ENCODE data around the gene TM4SF4.

The TM4SF4 gene

DNA sequence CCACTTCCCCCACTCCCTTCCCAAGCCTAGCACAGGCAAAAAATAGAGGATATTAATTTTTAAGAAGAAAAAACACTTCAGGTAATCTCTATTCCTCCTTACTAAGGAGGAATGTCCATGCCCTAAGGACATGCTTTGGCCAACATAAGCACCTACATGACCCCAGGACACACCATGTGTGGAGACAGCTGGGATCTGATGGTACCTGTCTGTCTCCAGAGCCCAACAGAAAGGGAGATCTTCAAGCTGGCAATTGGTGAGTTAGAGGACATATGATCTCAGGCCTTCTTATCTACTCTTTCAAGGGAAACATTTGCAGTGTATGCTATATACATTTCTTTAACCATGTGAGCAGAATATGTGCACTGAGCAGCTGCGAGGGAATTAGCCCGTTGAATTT, 7.0 kb downstream of the TM4SF4 start:
- no peak for DNase-seq (ENCODE audit: low read depth in 2 of 2)

DNA sequence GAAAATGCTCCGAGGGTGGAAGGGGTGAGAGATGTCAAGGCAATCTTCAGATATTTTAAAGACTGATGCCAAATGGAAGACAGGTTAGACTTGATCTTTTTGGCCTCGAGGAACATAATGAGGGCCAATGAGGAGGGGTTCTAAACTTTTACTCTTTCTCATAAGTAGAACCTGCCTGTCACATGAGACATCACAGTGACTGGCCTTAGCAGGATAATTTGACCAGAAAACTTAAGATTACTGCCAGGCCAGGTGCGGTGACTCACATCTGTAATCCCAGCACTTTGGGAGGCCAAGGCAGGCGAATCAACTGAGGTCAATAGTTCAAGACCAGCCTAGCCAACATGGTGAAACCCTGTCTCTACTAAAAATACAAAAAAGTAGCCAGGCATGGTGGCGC, 12.2 kb downstream of the TM4SF4 start:
- no peak for DNase-seq (ENCODE audit: low read depth in 2 of 2)

DNA sequence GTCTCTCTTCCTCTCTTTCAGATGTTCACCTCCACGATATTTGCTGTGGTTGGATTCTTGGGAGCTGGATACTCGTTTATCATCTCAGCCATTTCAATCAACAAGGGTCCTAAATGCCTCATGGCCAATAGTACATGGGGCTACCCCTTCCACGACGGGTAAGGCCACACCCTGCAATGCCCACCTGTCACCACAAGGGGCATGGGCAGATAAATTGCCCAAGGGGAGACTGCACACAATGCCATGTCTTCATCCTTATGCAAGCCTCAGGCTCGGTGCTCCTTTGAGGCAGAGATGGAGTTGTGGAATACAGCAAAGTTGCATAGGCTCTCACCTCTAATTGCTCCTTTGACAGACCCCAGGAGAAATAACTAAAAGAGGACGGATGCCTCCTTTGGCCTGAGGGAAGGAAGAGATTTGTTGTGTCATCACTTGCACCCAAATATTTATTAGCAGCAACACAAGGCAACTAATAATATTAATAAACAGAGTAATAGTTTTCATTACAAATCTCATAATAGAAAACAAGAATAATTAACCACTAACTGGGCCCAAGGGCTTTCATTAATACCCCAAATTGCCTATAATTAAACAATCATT, 13.2 kb downstream of the TM4SF4 start:
- DNase-seq (ENCODE audit: low read depth in 2 of 2): peak in 1 of 2 donors; percentile 9

DNA sequence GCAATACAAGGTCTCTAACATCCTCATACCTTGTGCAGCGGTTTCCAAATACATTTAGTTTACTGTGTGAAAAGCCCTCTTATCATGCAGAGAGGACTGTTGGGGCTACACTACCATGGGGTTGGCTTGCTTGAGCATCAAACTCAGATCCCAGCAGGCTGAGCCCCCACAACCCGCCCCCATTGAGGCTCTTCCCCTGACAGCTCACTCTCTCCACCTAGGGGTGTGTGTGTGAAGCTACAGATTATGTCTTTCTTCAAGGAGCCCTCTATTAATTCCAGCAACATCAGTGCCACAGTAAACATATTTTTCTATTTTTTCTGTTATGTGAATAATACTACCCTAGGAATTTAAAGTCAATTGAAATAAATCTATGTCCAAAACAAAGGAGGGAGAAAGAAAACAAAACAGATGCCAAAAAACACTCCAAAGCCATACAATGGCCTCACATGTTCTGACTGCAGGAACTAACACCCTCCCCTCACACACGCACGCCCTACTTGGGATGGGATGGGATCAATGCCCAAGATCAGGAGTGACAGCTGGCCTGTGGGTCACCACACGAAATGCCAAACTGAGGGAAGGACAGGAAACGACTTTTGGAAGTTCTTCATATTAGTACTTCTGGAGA, 14.7 kb downstream of the TM4SF4 start:
- DNase-seq (ENCODE audit: low read depth in 2 of 2): no peak

DNA sequence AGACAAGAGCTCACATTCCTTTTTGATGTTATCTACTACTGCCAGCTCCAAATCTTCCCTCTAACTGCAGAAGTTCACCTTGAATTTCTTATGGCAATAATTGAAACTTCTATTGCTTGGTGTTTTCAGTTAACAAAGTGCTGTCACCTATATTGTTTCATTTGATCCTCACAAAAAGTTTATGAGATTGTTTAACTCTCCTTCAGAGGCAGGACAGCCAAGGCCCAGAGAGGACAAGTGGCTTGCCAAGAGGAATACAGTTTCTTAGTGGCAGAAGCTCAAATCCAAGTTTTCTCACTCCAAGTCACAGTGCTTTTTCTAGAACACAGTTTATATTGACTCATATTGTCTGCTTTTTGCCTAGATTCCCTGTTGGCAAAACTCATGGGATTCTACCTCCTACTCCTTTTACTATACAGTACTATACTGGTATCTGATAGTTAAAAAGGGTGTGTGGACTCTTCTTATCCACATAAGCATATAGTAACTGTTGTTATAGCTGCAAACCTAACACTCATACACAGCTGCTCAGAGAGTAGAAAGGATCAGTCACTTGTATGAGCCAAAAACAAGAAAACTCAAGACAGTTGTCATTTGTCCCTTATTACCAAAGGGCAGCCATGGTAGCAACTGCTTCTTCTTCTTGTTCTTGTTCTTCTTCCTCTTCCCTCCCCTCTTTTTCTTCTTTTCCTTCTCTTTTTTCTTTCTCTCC, 15.9 kb downstream of the TM4SF4 start:
- no peak for DNase-seq (ENCODE audit: low read depth in 2 of 2)

DNA sequence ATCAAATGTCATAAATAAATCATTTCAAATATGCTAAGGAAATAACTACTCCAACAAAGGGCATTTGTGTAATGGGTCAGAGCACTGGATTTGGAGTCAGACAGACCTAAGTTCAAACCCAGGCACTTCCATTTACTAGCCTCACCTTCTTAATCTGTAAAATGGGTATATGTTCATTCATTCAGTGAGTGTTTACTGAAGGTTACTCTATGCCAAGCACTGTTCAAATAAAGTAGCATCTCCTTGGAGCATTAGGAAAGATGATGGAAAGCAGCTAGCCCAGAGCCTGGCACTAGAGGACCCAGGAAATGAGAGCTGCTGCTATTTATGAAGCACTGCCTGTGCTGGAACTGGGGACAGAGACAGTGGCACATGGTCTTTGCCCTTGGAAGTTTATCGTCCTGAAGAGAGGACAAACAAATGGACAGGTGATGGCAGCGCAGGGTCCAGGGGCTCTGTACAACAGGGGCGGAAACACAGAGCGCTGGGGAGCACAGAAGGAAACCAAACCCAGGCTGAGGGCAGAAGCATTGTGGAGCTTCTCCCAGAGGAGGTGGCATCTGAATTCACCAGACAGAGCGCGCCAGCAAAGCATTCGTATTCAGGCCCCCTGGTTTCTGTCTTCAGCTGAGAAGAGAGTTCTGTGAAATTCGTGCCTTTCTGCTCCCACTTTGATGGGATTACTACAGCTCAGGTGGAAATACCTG, 19.0 kb downstream of the TM4SF4 start:
- no peak for DNase-seq (ENCODE audit: low read depth in 2 of 2)

DNA sequence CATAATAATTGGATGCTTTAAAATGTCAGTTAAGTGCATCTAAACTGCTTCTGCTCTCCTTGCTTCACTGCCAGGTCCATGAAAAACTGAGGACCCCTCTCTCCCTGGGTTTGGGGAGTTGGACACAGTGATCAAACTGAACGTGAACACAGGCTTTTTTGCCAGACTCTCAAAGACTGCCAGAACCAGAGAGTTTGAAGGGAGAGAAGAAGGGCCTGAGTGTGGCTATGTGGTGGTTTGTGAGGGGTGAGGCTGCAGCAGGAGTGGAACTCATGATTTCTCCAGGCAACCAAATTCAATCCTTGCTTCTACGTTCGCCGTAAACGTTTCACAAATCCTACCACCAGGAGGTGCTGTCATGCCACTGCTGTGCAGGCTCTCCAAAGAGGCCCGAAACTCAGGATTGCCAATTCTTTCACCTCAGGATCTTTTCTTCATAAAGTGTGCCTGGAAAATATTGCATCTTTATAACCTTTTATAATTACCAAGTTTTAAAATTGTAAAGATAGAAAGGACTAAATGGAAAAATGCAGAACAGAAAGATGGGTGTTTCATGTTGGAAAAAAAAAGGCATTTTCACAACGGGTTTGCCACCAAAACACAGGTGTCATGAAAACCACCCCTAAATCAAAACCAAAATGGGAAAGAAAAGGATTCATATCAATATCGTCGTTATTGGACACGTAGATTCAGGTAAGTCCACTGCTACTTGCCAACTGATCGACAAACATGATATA, 19.7 kb downstream of the TM4SF4 start:
- no peak for DNase-seq (ENCODE audit: low read depth in 2 of 2)

DNA sequence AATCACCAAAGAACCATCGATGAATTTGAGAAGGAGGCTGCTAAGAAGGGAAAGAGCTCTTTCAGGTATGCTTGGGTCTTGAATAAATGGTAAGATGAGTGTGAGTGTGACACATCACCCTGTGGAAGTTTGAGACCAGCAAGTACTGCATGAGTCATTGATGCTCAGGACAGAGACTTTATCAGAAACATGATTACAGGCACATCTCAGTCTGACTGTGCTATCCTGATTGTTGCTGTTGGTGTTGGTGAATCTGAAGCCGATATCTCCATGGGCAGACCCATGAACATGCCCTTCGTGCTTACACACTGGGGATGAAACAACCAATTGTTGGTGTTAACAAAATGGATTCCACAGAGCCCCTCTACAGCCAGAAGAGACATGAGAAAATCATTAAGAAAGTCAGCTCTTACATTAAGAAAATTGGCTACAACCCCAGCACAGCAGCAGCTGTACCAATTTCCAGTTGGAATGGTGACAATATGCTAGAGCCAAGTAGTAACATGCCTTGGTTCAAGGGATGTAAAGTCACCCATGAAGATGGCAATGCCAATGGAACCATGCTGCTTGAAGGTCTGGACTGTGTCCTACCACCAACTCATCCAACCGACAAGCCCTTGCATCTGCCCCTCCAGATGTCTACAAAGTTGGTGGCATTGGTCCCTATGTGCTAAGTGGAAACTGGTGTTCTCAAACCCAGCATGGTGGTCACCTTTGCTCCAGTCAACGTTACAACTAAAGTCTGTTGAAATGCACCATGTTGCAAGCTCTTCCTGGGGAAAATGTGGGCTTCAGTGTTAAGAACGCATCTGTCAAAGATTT, 20.5 kb downstream of the TM4SF4 start:
- no peak for DNase-seq (ENCODE audit: low read depth in 2 of 2)

DNA sequence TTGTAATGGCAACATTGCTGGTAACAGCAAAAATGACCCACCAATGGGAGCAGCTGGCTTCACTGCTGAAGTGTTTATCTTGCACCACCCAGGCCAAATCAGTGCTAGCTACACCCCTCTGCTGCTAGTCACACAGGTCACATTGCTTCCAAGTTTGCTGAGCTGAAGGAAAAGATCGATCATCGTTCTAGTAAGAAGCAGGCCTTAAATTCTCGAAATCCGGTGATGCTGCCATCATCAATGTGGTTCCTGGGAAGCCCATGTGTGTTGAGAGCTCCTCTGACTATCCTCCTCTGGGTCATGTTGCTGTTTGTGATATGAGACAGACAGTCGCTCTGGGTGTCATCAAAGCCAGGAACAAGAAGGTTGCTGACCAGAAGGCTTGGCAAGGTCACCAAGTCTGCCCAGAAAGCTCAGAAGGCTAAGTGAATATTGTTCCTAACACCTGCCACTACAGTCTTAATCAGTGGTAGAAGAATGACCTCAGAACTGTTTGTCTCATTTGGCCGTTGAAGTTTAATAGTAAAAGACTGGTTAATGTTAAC, 21.2 kb downstream of the TM4SF4 start:
- no peak for DNase-seq (ENCODE audit: low read depth in 2 of 2)

DNA sequence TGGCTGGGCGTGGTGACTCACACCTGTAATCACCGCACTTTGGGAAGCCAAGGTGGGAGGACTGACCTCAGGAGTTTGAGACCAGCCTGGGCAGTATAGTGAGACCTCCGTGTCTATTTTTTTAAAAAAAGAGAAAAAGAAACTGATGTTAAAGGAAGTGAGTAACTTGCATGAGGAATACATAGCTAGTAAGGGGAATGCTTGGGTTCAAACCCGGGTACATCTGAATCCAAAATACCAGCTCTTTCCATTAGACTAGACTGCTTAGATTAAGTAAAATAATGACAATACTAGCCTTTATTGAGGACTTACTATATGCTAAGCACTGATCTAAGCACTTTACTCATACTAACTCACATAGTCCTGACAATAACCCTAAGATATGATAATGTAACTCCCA, 22.4 kb downstream of the TM4SF4 start:
- no peak for DNase-seq (ENCODE audit: low read depth in 2 of 2)

DNA sequence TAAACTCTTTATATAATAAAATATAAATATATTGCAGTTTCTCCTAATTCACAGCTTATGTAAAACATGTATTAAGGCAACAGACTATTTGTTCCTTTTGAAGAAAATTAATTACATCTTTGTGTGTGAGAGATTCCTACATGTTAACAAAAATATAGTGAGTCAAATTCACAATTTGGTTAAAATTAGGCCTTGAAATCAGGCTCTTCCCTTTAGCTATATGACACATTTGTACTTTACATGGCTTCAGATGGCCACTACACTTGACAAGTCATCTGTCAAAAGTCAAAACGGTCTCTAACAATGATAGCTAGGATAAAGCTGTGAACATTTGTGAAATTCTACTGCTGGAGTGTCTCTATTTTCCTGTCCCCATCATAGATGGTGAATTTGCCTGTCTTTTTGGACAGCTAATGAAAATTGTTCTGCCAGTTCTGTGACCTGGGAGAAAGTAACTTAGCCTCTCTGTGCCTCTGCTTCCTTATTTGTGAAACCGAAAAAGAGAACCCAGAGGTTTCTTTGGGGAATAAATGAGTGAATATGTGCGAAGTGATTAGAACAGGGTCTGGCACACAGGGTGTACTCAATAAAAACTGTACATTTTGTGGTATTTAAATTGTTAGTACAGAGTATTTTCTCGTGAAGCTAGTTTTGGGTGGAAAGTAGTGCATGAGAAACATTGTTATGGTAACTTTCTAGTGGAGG, 23.6 kb downstream of the TM4SF4 start:
- DNase-seq (ENCODE audit: low read depth in 2 of 2): no peak

DNA sequence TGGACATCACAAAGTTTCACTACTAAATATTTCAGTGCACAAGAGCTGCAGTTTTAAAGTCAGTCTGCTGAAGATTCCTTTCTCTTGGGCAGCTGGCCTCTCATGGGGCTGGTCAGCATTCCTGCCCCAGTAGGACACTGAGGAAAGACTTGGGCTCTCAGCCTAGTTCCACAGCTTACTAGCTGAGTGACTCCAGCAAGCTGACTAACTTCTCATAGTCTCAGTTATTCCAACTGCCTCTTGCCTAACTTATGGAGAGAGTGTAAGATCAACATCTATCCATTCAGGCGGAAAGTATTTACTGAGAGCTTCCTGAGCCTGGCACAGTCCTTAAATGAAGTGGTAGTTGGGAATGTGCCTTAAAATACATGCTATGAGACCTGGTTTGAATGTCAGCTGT, 27.0 kb downstream of the TM4SF4 start:
- no peak for DNase-seq (ENCODE audit: low read depth in 2 of 2)

DNA sequence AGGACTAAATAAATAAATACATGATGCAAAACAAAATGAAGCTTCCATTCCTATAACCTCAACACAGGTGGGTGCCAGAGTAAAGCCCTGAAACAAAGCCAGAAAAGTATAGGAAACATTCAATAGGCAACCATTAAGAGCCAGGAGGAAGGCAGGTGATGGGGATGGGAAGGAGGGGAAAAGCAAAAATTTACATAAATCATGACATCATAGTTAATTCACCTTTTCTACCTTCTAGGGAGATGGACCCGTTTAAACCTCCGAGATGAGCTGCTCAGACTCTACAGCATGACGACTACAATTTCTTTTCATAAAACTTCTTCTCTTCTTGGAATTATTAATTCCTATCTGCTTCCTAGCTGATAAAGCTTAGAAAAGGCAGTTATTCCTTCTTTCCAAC, 27.9 kb downstream of the TM4SF4 start:
- no peak for DNase-seq (ENCODE audit: low read depth in 2 of 2)

DNA sequence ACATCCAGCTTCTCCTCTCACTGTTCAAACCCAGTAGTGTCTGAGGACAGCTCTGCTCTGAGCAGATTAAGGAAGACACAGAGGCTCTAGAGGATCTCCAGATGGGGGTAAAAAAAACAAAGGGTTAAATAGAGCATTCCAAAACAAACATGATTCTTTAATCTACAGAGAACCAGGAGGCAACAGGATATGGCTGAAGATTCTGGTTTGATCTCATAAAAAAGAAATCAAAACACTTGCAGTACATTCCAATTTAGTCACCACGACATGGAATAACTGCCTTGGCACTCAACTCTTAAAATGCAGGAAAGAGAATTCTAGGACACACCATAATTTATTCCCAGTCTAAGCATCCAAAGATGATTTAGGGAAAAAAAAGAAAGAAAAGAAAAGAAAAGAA, 32.0 kb downstream of the TM4SF4 start:
- DNase-seq (ENCODE audit: low read depth in 2 of 2): no peak

DNA sequence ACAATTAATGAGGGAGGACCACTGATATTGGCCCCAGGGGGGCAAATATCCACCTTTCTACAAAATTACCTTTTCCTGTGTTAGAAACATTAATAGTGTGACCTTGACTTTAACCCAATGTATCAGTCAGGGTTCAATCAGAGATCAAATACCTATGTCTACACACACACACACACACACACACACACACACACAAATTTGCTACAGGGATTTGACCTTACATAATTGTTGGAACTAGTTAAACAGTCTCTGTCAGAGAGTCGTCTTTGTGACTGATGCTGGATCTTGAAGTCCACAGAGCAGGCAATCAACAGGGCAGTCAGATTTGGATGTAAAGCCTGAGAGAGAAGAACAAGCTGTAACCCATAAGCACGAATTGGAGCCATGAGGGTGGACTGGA, 32.5 kb downstream of the TM4SF4 start:
- no peak for DNase-seq (ENCODE audit: low read depth in 2 of 2)

DNA sequence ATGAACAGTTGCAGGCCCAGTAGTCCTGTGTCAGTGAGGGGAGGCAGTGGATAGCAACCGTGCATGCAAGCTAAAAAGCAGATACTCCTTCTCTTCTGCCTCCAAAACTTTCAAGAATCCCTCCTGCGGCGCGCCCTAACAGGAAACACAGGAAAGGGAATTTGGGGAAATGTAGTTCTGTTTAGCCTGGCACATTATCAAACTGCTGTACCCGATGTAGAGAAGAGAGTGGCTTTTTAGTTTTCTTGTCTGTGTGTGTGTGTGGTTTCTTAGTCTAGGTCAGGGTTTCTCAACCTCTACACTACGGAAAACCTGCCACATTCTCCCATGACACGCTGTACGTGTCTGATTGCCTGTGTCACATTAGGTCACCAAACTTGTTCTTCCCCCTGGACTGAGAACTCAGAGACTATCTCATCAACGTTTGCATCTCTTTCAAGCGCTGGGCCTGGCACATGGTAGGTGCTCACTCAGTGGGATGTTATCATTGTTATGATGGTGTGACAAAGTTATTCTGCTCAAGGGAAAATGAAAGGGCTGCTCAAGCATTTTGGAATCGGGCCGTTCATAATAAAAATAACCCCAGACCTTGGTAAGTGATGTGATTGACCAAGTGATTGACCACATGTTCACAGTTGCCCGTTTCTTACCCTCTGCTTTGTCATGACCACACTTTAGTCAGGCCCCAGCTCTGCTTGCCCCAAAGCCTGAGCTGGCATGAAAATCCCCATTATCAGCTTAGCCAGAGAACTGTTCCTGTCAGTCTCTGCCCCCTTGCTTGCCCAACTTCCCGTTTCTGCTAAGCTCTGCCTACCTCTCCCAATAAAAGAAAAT, 33.2 kb downstream of the TM4SF4 start:
- DNase-seq (ENCODE audit: low read depth in 2 of 2): no peak

DNA sequence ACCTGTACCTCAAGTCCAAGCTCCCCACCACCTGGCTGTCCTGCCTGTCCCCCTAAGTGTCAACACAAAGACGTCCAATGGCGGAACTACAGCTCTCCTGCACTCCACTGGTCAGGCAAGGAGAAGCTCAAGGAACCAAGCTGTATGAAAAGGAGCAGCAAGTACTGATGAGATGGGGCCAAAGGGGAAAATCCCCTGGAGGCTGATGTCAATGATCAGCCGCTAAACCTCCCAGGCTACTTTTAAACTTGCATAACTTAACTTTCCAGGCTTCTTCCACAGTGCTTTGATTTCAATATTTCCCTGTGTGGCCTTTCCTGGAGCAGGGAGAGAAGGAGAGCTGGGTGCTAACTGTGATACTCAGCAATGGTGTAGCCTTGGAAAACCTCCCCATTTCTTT, 35.0 kb downstream of the TM4SF4 start:
- DNase-seq (ENCODE audit: low read depth in 2 of 2): no peak

DNA sequence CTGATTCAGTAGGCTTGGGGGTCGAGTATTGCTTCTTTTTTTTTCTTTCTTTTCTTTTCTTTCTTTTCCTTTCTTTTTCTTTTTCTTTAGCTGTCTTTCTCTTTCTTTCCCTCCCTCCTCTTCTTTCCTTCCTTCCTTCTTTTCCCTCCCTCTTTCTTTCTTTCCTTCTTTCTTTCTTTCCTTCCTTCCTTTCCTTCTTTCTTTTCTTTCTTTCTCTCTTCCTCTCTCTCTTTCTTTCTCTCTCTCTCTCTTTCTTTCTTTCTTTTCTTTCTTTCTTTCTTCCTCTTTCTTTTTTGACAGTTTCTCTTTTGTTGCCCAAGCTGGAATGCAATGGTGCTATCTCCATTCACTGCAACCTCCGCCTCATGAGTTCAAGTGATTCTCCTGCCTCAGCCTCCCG, 36.0 kb downstream of the TM4SF4 start:
- no peak for DNase-seq (ENCODE audit: low read depth in 2 of 2)

DNA sequence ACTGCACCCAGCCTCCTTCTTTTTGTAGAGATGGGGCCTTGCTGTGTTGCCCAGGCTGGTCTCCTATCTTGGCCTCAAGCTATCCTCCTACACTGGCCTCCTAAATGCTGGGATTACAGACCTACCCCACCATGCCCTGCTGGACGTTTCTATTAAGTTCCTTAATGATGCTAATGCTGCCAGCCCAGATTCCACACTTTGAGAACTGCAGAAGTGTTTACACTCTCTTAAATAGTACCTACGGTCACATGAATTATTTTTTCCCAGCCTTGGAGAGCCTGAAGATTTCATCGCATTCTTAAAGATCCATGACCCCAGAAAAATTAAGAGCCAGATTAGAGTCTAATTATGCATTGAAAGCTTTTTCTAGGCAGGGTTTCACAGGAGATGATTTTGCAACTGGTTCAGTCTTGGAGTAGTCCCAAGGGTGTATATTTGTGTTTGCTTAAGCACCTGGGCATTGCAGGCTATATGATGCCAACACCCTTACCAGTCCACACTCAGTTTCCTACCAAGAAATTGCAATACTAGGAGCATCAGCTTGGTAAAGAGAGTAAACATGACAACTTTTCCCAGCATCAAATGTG, 36.6 kb downstream of the TM4SF4 start:
- no peak for DNase-seq (ENCODE audit: low read depth in 2 of 2)

Measured in stimulated activated CD4-positive, alpha-beta T cell treated with anti-CD3 and anti-CD28 coated beads, Interleukin-1b, Interleukin-23, amount 100 ng/mL, for 4 hours (primary cell).